Memory B cell (primary cell): Measurements from ENCODE around the gene DISC1.
"Not testable (repeated sequence)": the region's sequence is repeated elsewhere in the genome, so short reads cannot be mapped to it uniquely, and the experiment has no call there.

ENCODE experiments used
- ATAC-seq: fragments of 150-1000 bp; cut with Tn5 transposase; 2 replicates; pipeline ENCODE4 v1.10.0; 2021; ENCODE audit warnings: low read depth, mild to moderate bottlenecking, moderate library complexity
- DNase-seq, 2 donors: peaks; one replicate each; pipeline ENCODE4 v3.0.0; 2022; ENCODE audit warnings: low spot score in 2 of 2
- H3K27ac Mint-ChIP-seq: one replicate; pipeline ENCODE4 v1.8.0; 2022; ENCODE audit warnings: mild to moderate bottlenecking, moderate library complexity, mixed read lengths
- H3K27me3 Mint-ChIP-seq: one replicate; pipeline ENCODE4 v1.8.0; 2022; ENCODE audit warnings: mixed read lengths
- H3K36me3 Mint-ChIP-seq: one replicate; pipeline ENCODE4 v1.8.0; 2022; ENCODE audit warnings: mild to moderate bottlenecking, mixed read lengths
- H3K4me1 Mint-ChIP-seq: one replicate; pipeline ENCODE4 v1.8.0; 2022; ENCODE audit warnings: mixed read lengths
- H3K4me3 Mint-ChIP-seq: one replicate; pipeline ENCODE4 v1.8.0; 2022; ENCODE audit warnings: mild to moderate bottlenecking, moderate library complexity, mixed read lengths
- H3K9me3 Mint-ChIP-seq: one replicate; pipeline ENCODE4 v1.8.0; 2022; ENCODE audit warnings: mixed read lengths

Gene DISC1

DNA sequence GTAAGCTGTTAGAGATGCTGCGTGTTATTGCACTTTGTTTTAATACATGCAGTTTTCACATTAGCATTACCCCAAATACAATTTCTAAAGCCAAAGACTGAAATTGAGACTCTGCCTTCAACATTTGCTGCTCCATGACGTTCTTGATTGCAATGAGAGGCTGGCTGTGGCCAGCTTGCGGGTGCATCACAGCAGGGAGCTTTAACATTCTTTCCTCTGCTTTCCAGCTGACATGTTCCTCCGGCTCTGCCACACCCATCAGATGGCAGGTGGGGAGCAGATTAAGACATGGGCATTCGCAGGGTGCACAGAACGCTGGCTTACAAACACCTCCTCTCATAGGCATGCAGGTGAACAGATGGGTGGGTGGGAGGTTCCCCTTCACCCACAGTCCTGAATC, 314.1 kb downstream of the DISC1 start:
- peaks cover 13% of the 10 kb centered on the region for H3K36me3 Mint-ChIP-seq
- no peak for DNase-seq

GRCh38 chr1:231943084-231943483, 316.5 kb downstream of the DISC1 start:
- Mint-ChIP-seq H3K9me3 (peaks cover 6% of the 10 kb centered on the region), H3K4me3 (no peak overlapping the region), H3K36me3 (peaks cover 13% of the 10 kb centered on the region), H3K27me3 (peaks cover 2% of the 10 kb centered on the region), H3K4me1 (no peaks in the 10 kb centered on the region), H3K27ac (no peak overlapping the region)
- ATAC-seq: no peak
- DNase-seq: no peak

More for the DNA sequence above, 314.1 kb downstream of the DISC1 start:
- no peak overlapping the region for H3K27ac Mint-ChIP-seq
- no peak for ATAC-seq
- peaks cover 2% of the 10 kb centered on the region for H3K27me3 Mint-ChIP-seq
- H3K4me3 Mint-ChIP-seq: no peak overlapping the region
- peaks cover 4% of the 10 kb centered on the region for H3K9me3 Mint-ChIP-seq
- H3K4me1 Mint-ChIP-seq: no peaks in the 10 kb centered on the region

GRCh38 chr1:231948102-231948501, 321.5 kb downstream of the DISC1 start:
- H3K27me3 Mint-ChIP-seq, H3K4me1 Mint-ChIP-seq, H3K9me3 Mint-ChIP-seq, DNase-seq, ATAC-seq, H3K27ac Mint-ChIP-seq, H3K4me3 Mint-ChIP-seq, H3K36me3 Mint-ChIP-seq: not testable (repeated sequence)

GRCh38 chr1:231949277-231950091, 322.9 kb downstream of the DISC1 start:
- Mint-ChIP-seq H3K4me1 (no peaks in the 10 kb centered on the region), H3K9me3 (peaks cover 2% of the 10 kb centered on the region), H3K27me3 (no peaks in the 10 kb centered on the region), H3K36me3 (peaks cover 4% of the 10 kb centered on the region), H3K4me3 (no peak overlapping the region), H3K27ac (no peak overlapping the region)
- ATAC-seq (no peak), DNase-seq (no peak)

DNA sequence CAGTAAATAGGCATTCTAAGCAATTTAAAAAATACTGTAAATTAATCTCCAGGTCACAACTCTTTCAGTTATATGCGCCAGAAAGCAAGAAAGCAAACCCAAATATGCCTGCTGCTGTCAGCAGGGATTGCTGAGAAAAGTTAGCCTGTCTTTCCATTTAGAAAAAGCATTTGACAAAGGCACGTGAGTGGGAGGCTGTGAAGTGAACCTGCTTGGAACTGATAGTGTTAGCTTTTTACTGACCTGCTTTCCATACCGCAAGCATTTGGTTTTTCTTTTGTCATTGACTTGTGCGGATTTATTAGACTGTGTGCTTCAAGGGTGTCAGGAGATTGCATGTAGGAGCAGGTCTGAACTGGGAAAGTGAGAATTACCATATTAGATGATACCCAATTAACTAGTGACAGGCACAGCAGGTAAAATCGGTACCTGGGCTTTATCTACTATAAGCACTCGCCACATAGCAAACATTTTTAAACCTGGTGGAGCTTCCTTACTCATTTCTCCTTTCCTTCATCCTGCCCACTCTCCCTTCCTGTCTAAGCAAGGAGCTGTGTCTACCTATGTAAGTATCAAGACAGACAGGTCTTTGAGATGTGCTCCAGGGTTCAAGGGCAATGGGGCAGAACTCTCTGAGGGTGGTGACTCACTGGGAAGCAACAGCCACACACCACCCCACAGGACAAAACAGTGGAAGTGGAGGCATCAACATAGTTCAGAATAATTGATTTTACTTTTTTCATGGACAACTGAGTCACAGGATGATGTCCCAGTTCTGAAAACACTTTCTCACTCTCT, 323.9 kb downstream of the DISC1 start:
- H3K4me3 Mint-ChIP-seq: no peak overlapping the region
- no peak for DNase-seq
- peaks cover 2% of the 10 kb centered on the region for H3K9me3 Mint-ChIP-seq
- no peaks in the 10 kb centered on the region for H3K36me3 Mint-ChIP-seq
- no peak for ATAC-seq
- no peaks in the 10 kb centered on the region for H3K27me3 Mint-ChIP-seq
- H3K4me1 Mint-ChIP-seq: no peaks in the 10 kb centered on the region
- no peak overlapping the region for H3K27ac Mint-ChIP-seq

GRCh38 chr1:231951374-231951773, 324.8 kb downstream of the DISC1 start:
- Mint-ChIP-seq H3K36me3 (peaks cover 4% of the 10 kb centered on the region), H3K27me3 (no peaks in the 10 kb centered on the region), H3K27ac (no peak overlapping the region), H3K4me3 (no peak overlapping the region), H3K4me1 (no peaks in the 10 kb centered on the region), H3K9me3 (peaks cover 2% of the 10 kb centered on the region)
- ATAC-seq (no peak), DNase-seq (no peak)

- Mint-ChIP-seq H3K4me3 (no peak overlapping the region), H3K27me3 (no peaks in the 10 kb centered on the region), H3K9me3 (peaks cover 2% of the 10 kb centered on the region), H3K27ac (no peak overlapping the region), H3K36me3 (peaks cover 5% of the 10 kb centered on the region), H3K4me1 (no peaks in the 10 kb centered on the region)
- DNase-seq: no peak
- ATAC-seq: no peak
Measured at GRCh38 chr1:231952154-231952553, 325.6 kb downstream of the DISC1 start.

DNA sequence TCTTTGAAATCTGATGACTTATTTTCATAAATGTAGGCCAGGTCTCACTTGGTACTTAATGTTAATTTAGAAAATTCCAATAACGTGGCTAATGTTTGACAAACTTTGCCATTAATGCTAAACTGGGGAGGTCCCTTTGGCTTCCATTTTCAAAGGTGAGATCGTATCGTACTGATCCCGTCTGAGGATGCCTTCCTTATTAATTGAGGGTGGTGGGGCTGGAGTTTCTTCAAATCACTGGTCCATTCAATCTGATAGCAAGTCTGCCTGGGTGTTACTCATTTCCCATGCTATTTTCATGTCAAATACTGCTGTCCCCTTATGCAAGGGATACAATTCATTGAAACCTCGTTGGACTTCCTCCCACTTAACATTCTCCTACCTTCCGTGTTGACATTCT, 327.1 kb downstream of the DISC1 start:
- Mint-ChIP-seq H3K4me3 (no peak overlapping the region), H3K27ac (no peak overlapping the region), H3K9me3 (peaks cover 2% of the 10 kb centered on the region), H3K27me3 (no peaks in the 10 kb centered on the region), H3K36me3 (peaks cover 7% of the 10 kb centered on the region), H3K4me1 (no peaks in the 10 kb centered on the region)
- DNase-seq (no peak), ATAC-seq (no peak)

DNA sequence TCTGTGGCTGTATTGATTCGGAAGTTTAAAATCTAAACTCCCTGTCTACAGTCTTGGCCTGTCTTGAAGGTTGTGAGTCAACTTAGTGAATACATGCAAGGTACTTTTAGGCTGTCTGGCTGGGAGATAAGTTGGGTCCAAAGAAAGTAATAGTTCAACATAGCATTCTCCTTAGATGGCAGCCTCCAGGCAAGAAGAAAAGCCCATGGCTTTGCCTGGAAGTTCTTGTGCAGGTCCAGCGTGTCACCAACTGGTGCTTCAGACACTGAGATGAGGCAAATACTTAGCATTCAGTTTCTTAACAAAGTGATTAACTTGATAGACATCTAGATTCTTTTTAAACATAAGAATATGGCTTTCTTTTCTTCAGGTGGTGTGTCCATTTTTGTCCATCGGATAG, 328.2 kb downstream of the DISC1 start:
- Mint-ChIP-seq H3K9me3 (peaks cover 2% of the 10 kb centered on the region), H3K27ac (no peak overlapping the region), H3K4me3 (no peak overlapping the region), H3K4me1 (no peaks in the 10 kb centered on the region), H3K27me3 (no peaks in the 10 kb centered on the region), H3K36me3 (peaks cover 7% of the 10 kb centered on the region)
- DNase-seq (no peak), ATAC-seq (no peak)

DNA sequence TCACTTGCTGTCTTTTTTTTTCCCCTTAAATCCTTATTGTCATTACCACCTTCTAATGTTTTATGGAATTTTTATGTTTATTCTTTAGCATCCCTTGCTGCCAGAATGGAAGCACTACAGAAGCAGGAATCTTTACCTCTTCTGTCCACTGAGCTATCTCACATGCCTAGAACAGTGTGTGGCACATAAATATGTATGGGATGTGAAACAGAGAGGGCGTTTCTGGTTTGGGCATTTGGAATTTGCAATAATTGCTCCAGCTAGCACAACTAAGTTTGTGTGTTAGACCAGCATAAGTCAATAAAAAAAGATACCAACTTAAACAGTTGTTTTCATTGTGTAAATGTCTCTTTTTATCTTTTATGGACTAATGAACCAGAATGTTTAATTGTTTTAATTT, 330.8 kb downstream of the DISC1 start:
- DNase-seq (no peak), ATAC-seq (no peak)
- Mint-ChIP-seq H3K27me3 (no peaks in the 10 kb centered on the region), H3K4me1 (no peaks in the 10 kb centered on the region), H3K36me3 (peaks cover 7% of the 10 kb centered on the region), H3K27ac (no peak overlapping the region), H3K9me3 (peaks cover 2% of the 10 kb centered on the region), H3K4me3 (no peak overlapping the region)

DNA sequence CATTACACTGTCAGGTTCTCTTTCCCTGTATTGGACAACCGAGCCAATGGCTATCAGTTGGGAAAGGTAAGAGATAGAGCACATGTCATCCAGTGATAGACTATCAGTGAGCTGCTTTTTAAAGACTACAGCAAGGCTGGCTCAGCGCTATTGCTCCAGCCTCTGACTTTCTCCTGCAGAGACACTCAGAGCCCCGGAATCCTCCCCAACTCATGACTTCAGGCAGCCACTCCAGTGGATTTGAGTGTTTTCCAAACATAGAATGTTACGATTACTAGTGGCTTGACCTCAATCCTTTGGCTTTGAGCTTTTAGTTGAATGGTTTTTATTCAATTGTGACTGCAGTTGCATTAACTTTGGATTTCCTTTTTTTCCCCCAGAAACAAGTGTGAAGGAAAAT, 331.9 kb downstream of the DISC1 start:
- no peak overlapping the region for H3K4me3 Mint-ChIP-seq
- no peaks in the 10 kb centered on the region for H3K4me1 Mint-ChIP-seq

GRCh38 chr1:231959225-231959884, 332.8 kb downstream of the DISC1 start:
- H3K4me3 Mint-ChIP-seq: no peak overlapping the region
- no peak overlapping the region for H3K27ac Mint-ChIP-seq
- ATAC-seq (no peak), DNase-seq (no peak)
- peaks cover 8% of the 10 kb centered on the region for H3K36me3 Mint-ChIP-seq
- H3K9me3 Mint-ChIP-seq: peaks cover 2% of the 10 kb centered on the region
- no peaks in the 10 kb centered on the region for H3K27me3 Mint-ChIP-seq
- H3K4me1 Mint-ChIP-seq: no peaks in the 10 kb centered on the region

More for the DNA sequence above, 331.9 kb downstream of the DISC1 start:
- H3K36me3 Mint-ChIP-seq: peaks cover 7% of the 10 kb centered on the region
- H3K27me3 Mint-ChIP-seq: no peaks in the 10 kb centered on the region
- ATAC-seq (no peak), DNase-seq (no peak)
- peaks cover 2% of the 10 kb centered on the region for H3K9me3 Mint-ChIP-seq
- no peak overlapping the region for H3K27ac Mint-ChIP-seq

GRCh38 chr1:231961801-231962200, 335.2 kb downstream of the DISC1 start:
- DNase-seq, H3K4me1 Mint-ChIP-seq, H3K4me3 Mint-ChIP-seq, H3K27me3 Mint-ChIP-seq, H3K9me3 Mint-ChIP-seq, H3K36me3 Mint-ChIP-seq, H3K27ac Mint-ChIP-seq, ATAC-seq: not testable (repeated sequence)

GRCh38 chr1:231962636-231963035, 336.0 kb downstream of the DISC1 start:
- DNase-seq: no peak
- ATAC-seq: no peak
- H3K27ac Mint-ChIP-seq: no peak overlapping the region
- H3K4me3 Mint-ChIP-seq: no peak overlapping the region
- H3K27me3 Mint-ChIP-seq: no peaks in the 10 kb centered on the region
- no peaks in the 10 kb centered on the region for H3K4me1 Mint-ChIP-seq
- H3K9me3 Mint-ChIP-seq: no peaks in the 10 kb centered on the region
- H3K36me3 Mint-ChIP-seq: peaks cover 6% of the 10 kb centered on the region
